ENCODE results near the gene ELP1.

DNA sequence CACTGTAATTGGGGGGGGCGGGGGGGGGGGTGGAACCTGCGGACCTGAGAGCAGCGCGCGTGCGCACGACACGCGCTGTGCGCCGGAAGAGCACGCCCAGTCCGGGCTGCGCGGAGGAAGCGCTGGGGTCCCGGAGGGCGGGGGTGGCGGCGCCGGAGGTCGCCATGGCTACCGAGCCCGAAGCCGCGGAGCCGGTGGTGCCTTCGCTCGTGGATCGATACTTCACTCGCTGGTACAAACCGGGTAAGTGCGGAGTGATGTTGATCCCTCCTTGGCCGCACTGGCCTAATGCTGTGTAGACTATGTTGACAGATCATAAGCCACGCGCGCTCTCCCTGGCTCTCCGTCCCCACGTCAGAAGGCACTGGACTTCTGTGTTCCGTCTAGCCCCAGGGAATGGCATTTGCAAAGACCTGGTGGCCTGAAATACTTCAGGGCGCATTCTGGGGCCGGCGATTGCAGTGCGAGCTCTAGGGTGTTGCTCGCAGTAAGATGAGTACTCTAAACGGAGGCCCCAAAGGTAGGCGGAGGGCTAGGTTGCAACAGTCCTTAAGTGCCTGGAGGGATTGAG lies 484 bp upstream of the ELP1 start, which contains the start of gene ABITRAM:
- TF ChIP-seq, protein P1, sequence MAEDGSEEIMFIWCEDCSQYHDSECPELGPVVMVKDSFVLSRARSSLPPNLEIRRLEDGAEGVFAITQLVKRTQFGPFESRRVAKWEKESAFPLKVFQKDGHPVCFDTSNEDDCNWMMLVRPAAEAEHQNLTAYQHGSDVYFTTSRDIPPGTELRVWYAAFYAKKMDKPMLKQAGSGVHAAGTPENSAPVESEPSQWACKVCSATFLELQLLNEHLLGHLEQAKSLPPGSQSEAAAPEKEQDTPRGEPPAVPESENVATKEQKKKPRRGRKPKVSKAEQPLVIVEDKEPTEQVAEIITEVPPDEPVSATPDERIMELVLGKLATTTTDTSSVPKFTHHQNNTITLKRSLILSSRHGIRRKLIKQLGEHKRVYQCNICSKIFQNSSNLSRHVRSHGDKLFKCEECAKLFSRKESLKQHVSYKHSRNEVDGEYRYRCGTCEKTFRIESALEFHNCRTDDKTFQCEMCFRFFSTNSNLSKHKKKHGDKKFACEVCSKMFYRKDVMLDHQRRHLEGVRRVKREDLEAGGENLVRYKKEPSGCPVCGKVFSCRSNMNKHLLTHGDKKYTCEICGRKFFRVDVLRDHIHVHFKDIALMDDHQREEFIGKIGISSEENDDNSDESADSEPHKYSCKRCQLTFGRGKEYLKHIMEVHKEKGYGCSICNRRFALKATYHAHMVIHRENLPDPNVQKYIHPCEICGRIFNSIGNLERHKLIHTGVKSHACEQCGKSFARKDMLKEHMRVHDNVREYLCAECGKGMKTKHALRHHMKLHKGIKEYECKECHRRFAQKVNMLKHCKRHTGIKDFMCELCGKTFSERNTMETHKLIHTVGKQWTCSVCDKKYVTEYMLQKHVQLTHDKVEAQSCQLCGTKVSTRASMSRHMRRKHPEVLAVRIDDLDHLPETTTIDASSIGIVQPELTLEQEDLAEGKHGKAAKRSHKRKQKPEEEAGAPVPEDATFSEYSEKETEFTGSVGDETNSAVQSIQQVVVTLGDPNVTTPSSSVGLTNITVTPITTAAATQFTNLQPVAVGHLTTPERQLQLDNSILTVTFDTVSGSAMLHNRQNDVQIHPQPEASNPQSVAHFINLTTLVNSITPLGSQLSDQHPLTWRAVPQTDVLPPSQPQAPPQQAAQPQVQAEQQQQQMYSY (CRISPR knock-in tag; IDR thresholded peaks at IDR 0.05), result 0 out of 2 replicates have a peak, but pooled peaks have one; percentile 26
- TF ChIP-seq NR3C1 (CRISPR knock-in tag; conservative IDR thresholded peaks at IDR 0.05; ENCODE audit: low read depth), result no peak
- TF ChIP-seq, protein P2, sequence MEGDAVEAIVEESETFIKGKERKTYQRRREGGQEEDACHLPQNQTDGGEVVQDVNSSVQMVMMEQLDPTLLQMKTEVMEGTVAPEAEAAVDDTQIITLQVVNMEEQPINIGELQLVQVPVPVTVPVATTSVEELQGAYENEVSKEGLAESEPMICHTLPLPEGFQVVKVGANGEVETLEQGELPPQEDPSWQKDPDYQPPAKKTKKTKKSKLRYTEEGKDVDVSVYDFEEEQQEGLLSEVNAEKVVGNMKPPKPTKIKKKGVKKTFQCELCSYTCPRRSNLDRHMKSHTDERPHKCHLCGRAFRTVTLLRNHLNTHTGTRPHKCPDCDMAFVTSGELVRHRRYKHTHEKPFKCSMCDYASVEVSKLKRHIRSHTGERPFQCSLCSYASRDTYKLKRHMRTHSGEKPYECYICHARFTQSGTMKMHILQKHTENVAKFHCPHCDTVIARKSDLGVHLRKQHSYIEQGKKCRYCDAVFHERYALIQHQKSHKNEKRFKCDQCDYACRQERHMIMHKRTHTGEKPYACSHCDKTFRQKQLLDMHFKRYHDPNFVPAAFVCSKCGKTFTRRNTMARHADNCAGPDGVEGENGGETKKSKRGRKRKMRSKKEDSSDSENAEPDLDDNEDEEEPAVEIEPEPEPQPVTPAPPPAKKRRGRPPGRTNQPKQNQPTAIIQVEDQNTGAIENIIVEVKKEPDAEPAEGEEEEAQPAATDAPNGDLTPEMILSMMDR (IDR thresholded peaks at IDR 0.05), result no peak
- TF ChIP-seq NFYB (CRISPR knock-in tag; conservative IDR thresholded peaks at IDR 0.05; ENCODE audit: low read depth), result no peak
- TF ChIP-seq, protein P3, sequence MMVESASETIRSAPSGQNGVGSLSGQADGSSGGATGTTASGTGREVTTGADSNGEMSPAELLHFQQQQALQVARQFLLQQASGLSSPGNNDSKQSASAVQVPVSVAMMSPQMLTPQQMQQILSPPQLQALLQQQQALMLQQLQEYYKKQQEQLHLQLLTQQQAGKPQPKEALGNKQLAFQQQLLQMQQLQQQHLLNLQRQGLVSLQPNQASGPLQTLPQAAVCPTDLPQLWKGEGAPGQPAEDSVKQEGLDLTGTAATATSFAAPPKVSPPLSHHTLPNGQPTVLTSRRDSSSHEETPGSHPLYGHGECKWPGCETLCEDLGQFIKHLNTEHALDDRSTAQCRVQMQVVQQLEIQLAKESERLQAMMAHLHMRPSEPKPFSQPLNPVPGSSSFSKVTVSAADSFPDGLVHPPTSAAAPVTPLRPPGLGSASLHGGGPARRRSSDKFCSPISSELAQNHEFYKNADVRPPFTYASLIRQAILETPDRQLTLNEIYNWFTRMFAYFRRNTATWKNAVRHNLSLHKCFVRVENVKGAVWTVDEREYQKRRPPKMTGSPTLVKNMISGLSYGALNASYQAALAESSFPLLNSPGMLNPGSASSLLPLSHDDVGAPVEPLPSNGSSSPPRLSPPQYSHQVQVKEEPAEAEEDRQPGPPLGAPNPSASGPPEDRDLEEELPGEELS (CRISPR knock-in tag; IDR thresholded peaks at IDR 0.05), result no peak
- no peak for TF ChIP-seq IRF2 (CRISPR knock-in tag; IDR thresholded peaks at IDR 0.05; ENCODE audit: borderline replicate concordance, low read depth)
- no peak for TF ChIP-seq JUN (CRISPR knock-in tag; IDR thresholded peaks at IDR 0.05)
- TF ChIP-seq NR2C2 (CRISPR knock-in tag; IDR thresholded peaks at IDR 0.05), result no peak
- TF ChIP-seq MXD4 (CRISPR knock-in tag; IDR thresholded peaks at IDR 0.05; ENCODE audit: borderline replicate concordance), result no peak
- no peak for TF ChIP-seq SMAD3 (CRISPR knock-in tag; IDR thresholded peaks at IDR 0.05; ENCODE audit: borderline replicate concordance)
- TF ChIP-seq SP1 (CRISPR knock-in tag; conservative IDR thresholded peaks at IDR 0.05), result peak; percentile 76
- TF ChIP-seq KAT7 (CRISPR knock-in tag; IDR thresholded peaks at IDR 0.05; ENCODE audit: borderline replicate concordance), result no peak
- TF ChIP-seq, protein P4, sequence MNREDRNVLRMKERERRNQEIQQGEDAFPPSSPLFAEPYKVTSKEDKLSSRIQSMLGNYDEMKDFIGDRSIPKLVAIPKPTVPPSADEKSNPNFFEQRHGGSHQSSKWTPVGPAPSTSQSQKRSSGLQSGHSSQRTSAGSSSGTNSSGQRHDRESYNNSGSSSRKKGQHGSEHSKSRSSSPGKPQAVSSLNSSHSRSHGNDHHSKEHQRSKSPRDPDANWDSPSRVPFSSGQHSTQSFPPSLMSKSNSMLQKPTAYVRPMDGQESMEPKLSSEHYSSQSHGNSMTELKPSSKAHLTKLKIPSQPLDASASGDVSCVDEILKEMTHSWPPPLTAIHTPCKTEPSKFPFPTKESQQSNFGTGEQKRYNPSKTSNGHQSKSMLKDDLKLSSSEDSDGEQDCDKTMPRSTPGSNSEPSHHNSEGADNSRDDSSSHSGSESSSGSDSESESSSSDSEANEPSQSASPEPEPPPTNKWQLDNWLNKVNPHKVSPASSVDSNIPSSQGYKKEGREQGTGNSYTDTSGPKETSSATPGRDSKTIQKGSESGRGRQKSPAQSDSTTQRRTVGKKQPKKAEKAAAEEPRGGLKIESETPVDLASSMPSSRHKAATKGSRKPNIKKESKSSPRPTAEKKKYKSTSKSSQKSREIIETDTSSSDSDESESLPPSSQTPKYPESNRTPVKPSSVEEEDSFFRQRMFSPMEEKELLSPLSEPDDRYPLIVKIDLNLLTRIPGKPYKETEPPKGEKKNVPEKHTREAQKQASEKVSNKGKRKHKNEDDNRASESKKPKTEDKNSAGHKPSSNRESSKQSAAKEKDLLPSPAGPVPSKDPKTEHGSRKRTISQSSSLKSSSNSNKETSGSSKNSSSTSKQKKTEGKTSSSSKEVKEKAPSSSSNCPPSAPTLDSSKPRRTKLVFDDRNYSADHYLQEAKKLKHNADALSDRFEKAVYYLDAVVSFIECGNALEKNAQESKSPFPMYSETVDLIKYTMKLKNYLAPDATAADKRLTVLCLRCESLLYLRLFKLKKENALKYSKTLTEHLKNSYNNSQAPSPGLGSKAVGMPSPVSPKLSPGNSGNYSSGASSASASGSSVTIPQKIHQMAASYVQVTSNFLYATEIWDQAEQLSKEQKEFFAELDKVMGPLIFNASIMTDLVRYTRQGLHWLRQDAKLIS (CRISPR knock-in tag; IDR thresholded peaks at IDR 0.05; ENCODE audit: borderline replicate concordance), result no peak
- TF ChIP-seq, protein P5, sequence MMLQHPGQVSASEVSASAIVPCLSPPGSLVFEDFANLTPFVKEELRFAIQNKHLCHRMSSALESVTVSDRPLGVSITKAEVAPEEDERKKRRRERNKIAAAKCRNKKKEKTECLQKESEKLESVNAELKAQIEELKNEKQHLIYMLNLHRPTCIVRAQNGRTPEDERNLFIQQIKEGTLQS (CRISPR knock-in tag; conservative IDR thresholded peaks at IDR 0.05), result no peak

Measured in WTC11 (cell line).